Measurements from ENCODE around the gene AFAP1. TPM values are rescaled to one million over a fixed set of nuclear protein-coding genes. Genes with fewer than 3 reads are reported as not detected.

The AFAP1 gene
- total and polyA plus RNA-seq, 8 donors, result 3.2 to 15.9 (median 6.3) TPM

DNA sequence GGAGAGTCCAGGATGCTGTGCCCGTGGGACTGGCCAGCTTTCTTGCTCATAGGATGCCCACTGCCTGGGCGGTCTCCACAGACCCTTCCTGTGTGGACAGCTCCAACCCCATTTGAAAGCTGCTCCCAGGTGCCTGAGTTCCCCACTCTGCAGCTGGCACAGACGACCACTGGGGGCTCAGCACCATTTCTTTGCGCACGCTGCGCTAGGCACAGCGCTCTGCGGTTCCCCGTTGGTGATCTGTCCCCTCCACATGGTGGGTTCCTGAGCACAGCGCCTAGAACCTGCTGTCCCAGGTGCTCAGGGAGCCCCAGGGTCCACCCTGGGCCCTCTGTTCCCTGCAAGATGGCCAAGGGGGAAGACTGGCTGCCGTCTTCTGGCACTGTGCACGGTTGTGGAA lies 45.4 kb upstream of the AFAP1 start:
- intact Hi-C loops (cut with DNase I), result loop anchor here in 1 of 3 donors (5.0 kb wide), 1 partner anchor 183 kb away; no protein-coding TSS in a partner anchor

DNA sequence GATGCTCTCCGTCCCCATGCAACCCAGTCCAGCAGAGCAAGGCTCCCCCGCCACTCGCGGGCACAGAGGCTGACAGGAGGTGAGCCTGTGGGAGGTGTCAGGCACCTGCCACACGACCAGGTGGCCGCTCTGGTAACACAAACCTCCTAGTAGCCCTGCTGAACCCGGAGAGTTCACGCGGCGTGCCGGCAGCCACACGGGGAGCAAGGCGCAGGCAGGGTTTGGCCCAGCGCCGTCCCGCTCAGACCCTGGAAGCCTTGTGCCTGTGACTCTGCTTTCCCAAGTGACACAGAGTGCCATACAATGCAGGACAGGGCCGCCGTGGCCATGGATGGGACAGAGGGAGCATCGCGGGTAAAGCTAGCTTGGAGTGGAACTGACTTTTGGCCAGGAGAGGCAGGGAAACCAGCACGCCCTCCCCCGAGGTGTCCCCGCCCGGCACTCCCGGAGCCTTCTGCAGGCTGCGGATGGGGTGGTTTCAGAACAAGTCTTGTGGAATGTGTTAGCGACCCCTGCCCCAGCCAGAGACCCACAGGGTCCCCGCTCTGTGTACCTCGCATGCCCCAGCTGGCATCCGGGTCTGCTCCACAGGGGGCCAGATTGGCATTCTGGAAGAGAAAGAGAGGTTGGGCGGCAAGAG lies 44.7 kb upstream of the AFAP1 start:
- WGBS, 2 donors, result 89 to 91% methylated on average over 31 of the region's 31 CpGs
- Histone ChIP-seq H3K4me3 (no peak overlapping the region), H3K4me1 (no peaks in the 10 kb centered on the region), H3K27me3 (no peaks in the 10 kb centered on the region), H3K9me3 (no peaks in the 10 kb centered on the region), H3K36me3 (no peaks in the 10 kb centered on the region), H3K27ac (no peak overlapping the region)
- no peak for FAIRE-seq
- TF ChIP-seq, protein P1, sequence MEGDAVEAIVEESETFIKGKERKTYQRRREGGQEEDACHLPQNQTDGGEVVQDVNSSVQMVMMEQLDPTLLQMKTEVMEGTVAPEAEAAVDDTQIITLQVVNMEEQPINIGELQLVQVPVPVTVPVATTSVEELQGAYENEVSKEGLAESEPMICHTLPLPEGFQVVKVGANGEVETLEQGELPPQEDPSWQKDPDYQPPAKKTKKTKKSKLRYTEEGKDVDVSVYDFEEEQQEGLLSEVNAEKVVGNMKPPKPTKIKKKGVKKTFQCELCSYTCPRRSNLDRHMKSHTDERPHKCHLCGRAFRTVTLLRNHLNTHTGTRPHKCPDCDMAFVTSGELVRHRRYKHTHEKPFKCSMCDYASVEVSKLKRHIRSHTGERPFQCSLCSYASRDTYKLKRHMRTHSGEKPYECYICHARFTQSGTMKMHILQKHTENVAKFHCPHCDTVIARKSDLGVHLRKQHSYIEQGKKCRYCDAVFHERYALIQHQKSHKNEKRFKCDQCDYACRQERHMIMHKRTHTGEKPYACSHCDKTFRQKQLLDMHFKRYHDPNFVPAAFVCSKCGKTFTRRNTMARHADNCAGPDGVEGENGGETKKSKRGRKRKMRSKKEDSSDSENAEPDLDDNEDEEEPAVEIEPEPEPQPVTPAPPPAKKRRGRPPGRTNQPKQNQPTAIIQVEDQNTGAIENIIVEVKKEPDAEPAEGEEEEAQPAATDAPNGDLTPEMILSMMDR (IDR thresholded peaks at IDR 0.05), result no peak
- intact Hi-C loops (cut with DNase I), result no loop called here
- ATAC-seq, result no peak
- DNase-seq, result no peak

More for the DNA sequence above, 45.4 kb upstream of the AFAP1 start:
- Histone ChIP-seq H3K4me3 (no peak overlapping the region), H3K27me3 (no peaks in the 10 kb centered on the region), H3K4me1 (no peaks in the 10 kb centered on the region), H3K36me3 (no peaks in the 10 kb centered on the region), H3K27ac (no peak overlapping the region), H3K9me3 (no peaks in the 10 kb centered on the region)
- TF ChIP-seq, protein P1 (IDR thresholded peaks at IDR 0.05), result no peak
- peak in 1 of 6 donors; percentile 36 for DNase-seq
- WGBS, 2 donors, result 94% methylated on average over 12 of the region's 12 CpGs
- FAIRE-seq, result no peak
- ATAC-seq, result no peak

DNA sequence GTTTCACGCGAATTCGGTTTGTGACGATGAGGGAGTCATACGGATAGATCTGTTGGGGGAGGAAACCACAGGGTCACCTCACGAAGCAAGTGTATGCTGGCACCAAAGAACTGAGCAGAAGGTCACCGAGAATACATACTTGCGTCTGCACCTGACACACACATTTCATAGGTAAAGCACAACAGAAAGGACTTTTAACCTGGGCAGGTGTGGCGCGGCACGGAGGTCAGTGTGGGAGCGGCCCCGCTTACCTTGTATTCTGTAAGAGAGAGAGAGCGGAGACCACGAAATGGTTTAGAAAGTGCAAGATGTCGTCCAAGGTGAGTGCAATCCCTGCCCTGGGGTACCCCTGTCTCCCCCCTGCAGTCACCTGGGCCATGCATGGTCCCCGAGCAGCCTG lies 43.6 kb upstream of the AFAP1 start:
- TF ChIP-seq, protein P1 (IDR thresholded peaks at IDR 0.05), result no peak
- H3K36me3 ChIP-seq, result no peaks in the 10 kb centered on the region
- no peaks in the 10 kb centered on the region for H3K9me3 ChIP-seq
- H3K4me1 ChIP-seq, result no peaks in the 10 kb centered on the region
- no peak overlapping the region for H3K27ac ChIP-seq
- no peak overlapping the region for H3K4me3 ChIP-seq
- intact Hi-C loops (cut with DNase I), result no loop called here
- 92 to 94% methylated on average over 17 of the region's 17 CpGs for WGBS, 2 donors
- no peaks in the 10 kb centered on the region for H3K27me3 ChIP-seq
- no peak for DNase-seq
- ATAC-seq, result no peak
- FAIRE-seq, result no peak

DNA sequence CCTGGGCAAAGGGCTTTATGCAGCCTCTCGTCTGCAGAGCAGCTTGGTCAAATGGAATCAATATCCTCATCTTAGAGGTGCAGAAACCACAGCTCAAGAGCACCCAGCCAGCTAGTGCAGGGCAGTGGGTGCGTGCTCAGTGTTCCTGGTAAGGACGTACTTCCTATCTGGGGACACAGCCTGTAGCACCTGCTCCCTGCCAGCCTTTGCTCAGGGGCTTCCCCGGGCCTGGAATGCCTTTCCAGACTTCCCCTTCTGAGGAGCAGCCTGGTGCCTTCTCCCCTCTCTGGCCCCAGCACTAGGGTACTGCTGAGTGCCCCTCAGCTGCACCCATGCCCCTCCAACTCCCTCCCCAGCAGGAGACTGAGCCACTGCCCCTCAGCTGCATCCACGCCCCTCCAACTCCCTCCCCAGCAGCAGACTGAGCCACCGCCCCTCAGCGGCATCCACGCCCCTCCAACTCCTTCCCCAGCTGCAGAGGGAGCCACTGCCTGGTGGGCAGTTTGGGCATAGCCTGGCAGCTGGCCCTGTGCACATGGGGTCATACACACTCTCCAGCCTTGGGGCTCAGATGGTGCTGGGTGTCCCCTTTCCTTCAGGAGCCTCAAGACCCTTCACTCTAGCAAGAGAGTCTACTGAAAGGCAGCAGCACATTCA lies 42.2 kb upstream of the AFAP1 start:
- Histone ChIP-seq H3K4me1 (no peaks in the 10 kb centered on the region), H3K36me3 (no peaks in the 10 kb centered on the region), H3K27ac (no peak overlapping the region), H3K27me3 (no peaks in the 10 kb centered on the region), H3K9me3 (no peaks in the 10 kb centered on the region), H3K4me3 (no peak overlapping the region)
- ATAC-seq (peak in 1 of 4 donors; percentile 27), DNase-seq (no peak), FAIRE-seq (no peak)
- TF ChIP-seq, protein P1 (IDR thresholded peaks at IDR 0.05), result no peak
- 84 to 90% methylated on average over 8 of the region's 8 CpGs for WGBS, 2 donors
- intact Hi-C loops (cut with DNase I), result no loop called here

DNA sequence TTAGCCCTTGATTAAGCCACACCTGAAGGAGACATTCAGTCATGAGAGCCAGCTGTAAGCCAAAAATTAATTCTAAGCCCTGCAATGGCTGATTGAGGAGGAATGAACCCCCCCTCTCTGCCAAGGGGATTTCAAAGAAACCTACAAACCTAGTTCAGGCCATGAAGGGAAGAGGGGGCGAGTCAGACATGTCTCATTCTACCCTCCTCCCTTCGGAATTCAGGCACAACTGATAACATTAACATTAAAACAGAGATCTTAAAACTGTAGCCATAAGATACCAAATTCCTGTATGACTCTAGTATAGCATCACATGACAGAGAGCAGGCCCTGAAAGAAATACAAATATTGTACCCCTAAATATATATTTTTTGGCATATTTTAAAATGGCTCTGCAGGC lies 40.4 kb upstream of the AFAP1 start:
- no peak overlapping the region for H3K4me3 ChIP-seq
- ATAC-seq (no peak), DNase-seq (no peak), FAIRE-seq (no peak)
- H3K27me3 ChIP-seq, result no peaks in the 10 kb centered on the region
- H3K9me3 ChIP-seq, result no peaks in the 10 kb centered on the region
- no peaks in the 10 kb centered on the region for H3K36me3 ChIP-seq
- TF ChIP-seq, protein P1 (IDR thresholded peaks at IDR 0.05), result no peak
- 80 to 87% methylated on average over 2 of the region's 2 CpGs for WGBS, 2 donors
- intact Hi-C loops (cut with DNase I), result no loop called here
- H3K27ac ChIP-seq, result no peak overlapping the region
- no peaks in the 10 kb centered on the region for H3K4me1 ChIP-seq
